K562 (cell line): ENCODE measurements around the gene BBLN. TPM values are rescaled to one million over a fixed set of nuclear protein-coding genes. Genes with fewer than 3 reads are reported as not detected.

Experiments
- ATAC-seq: fragments of 200-7000 bp; cut with Tn5 transposase; 3 replicates; pipeline ENCODE4 v1.9.1; 2020; ENCODE audit warnings: moderate library complexity
- BruUV-seq: library from RNA; stranded (reverse); fragments of 400-500 nt; replicated peaks from 2 replicates; lab custom pipeline; 2021; lab: Mats Ljungman, UMichigan
- CTCF ChIA-PET: fragments of 300-600 bp; formaldehyde crosslinking; extraction: SDS; loops from one replicate; lab custom pipeline; 2021; ENCODE audit warnings: low intra/inter-chr PET ratio; lab: Yijun Ruan, JAX
- POLR2A ChIA-PET: fragments of 300-600, 350-650 bp; sonication (Branson Sonifier 250); formaldehyde crosslinking; extraction: SDS; loops from one replicate; lab custom pipeline; 2021; ENCODE audit warnings: antibody characterized with exemption, inconsistent platforms; lab: Yijun Ruan, JAX
- DNase-seq, 4 experiments: peaks; one replicate each; pipeline versions ENCODE4 v3.0.0 to v3.0.0-alpha.2; 2011 to 2018; ENCODE audit warnings: low spot score in 3 of 4, mixed read lengths in 3 of 4; ENCODE audit errors: extremely low read depth in 1 of 4
- FAIRE-seq: peaks from 2 replicates; lab custom pipeline; 2011; peaks lifted over from hg19 to GRCh38; lab: Jason Lieb, UNC
- H2AFZ ChIP-seq: 2 replicates; pipeline ENCODE4 v1.6.0; 2011; ENCODE audit warnings: low read depth, low read length, control low read depth, inconsistent platforms
- H3K27ac ChIP-seq: fragments of 200-600 bp; 3 replicates; pipeline ENCODE4 v1.8.0; 2011; ENCODE audit warnings: low read depth, mild to moderate bottlenecking, control low read depth, inconsistent platforms, low read length, moderate library complexity, mixed read lengths; ENCODE audit errors: extremely low read depth
- H3K27me3 ChIP-seq, 2 experiments: fragments of 300-600 bp in 1 of 2; 2 replicates in 1 of 2; 3 replicates in 1 of 2; pipeline versions ENCODE4 v1.6.0 to v1.8.0; 2011; ENCODE audit warnings: inconsistent platforms in 2 of 2, low read length in 2 of 2, mild to moderate bottlenecking in 1 of 2, mixed read lengths in 1 of 2, moderate library complexity in 1 of 2; ENCODE audit not compliant: control insufficient read depth in 2 of 2, insufficient read depth in 2 of 2
- H3K36me3 ChIP-seq: fragments of 300-600 bp; 3 replicates; pipeline ENCODE4 v1.8.0; 2011; ENCODE audit warnings: mild to moderate bottlenecking, low read length, inconsistent platforms; ENCODE audit not compliant: control insufficient read depth, insufficient read depth
- H3K4me1 ChIP-seq, 2 experiments: fragments of 200-600 bp in 1 of 2; replicated peaks in 1 of 2; 2 replicates in 1 of 2; 3 replicates in 1 of 2; pipeline versions ENCODE4 v1.5.1 to v1.8.0; 2011; ENCODE audit warnings: inconsistent platforms in 2 of 2, low read length in 2 of 2, mild to moderate bottlenecking in 1 of 2, mixed read lengths in 1 of 2, moderate library complexity in 1 of 2; ENCODE audit not compliant: control insufficient read depth in 2 of 2, insufficient read depth in 2 of 2
- H3K4me2 ChIP-seq: 2 replicates; pipeline ENCODE4 v1.6.1; 2011; ENCODE audit warnings: low read length, control low read depth, inconsistent platforms, mixed read lengths; ENCODE audit not compliant: insufficient read depth
- H3K4me3 ChIP-seq: fragments of 200-600 bp; sonication (generic), shearing (Covaris generic); 2 replicates; pipeline ENCODE4 v1.5.1; 2016; ENCODE audit warnings: control low read depth, inconsistent platforms
- H3K79me2 ChIP-seq: fragments of 200-600 bp; 3 replicates; pipeline ENCODE4 v1.8.0; 2011; ENCODE audit warnings: low read length, inconsistent platforms; ENCODE audit not compliant: control insufficient read depth, insufficient read depth
- H3K9ac ChIP-seq, 2 experiments: 2 replicates each; pipeline versions ENCODE4 v1.6.0 to v1.6.1; 2011; ENCODE audit warnings: low read depth in 2 of 2, low read length in 2 of 2, control low read depth in 1 of 2, inconsistent platforms in 1 of 2, mild to moderate bottlenecking in 1 of 2, mixed read lengths in 1 of 2; ENCODE audit not compliant: insufficient read depth in 1 of 2
- H3K9me1 ChIP-seq: one replicate; pipeline ENCODE4 v1.6.0; 2011; ENCODE audit warnings: inconsistent platforms, mild to moderate bottlenecking, low read length, moderate library complexity; ENCODE audit not compliant: control insufficient read depth, insufficient read depth
- H3K9me3 ChIP-seq: replicated peaks from 2 replicates; pipeline ENCODE4 v1.5.1; 2011; ENCODE audit warnings: low read depth, low read length, inconsistent platforms; ENCODE audit not compliant: control insufficient read depth, insufficient read depth
- H4K20me1 ChIP-seq: replicated peaks from 2 replicates; pipeline ENCODE4 v1.6.1; 2011; ENCODE audit warnings: low read length, inconsistent platforms, mixed read lengths; ENCODE audit not compliant: control insufficient read depth, insufficient read depth
- CEBPB ChIP-seq: fragments of 450-650 bp; IDR thresholded peaks from 2 replicates; pipeline ENCODE4 v1.6.1; 2016; ENCODE audit warnings: missing genetic modification characterization, missing compliant biosample characterization
- DNMT1 ChIP-seq: fragments of 450-650 bp; IDR thresholded peaks from 2 replicates; pipeline ENCODE4 v1.6.1; 2016; ENCODE audit warnings: antibody characterized with exemption, mild to moderate bottlenecking
- RBFOX2 ChIP-seq: fragments of 200-400 bp; formaldehyde crosslinking; IDR thresholded peaks from 2 replicates; pipeline ENCODE4 v1.6.1; 2017; ENCODE audit warnings: low read depth, mild to moderate bottlenecking, low read length, moderate library complexity
- SMARCA5 ChIP-seq: fragments of 450-650 bp; IDR thresholded peaks from 2 replicates; pipeline ENCODE4 v1.6.1; 2016
- STAG1 ChIP-seq: sonication (generic); formaldehyde crosslinking; IDR thresholded peaks from 2 replicates; pipeline ENCODE4 v1.5.0; 2020; ENCODE audit warnings: missing genetic modification reagents, borderline replicate concordance
- TBL1XR1 ChIP-seq, 2 experiments: IDR thresholded peaks; 2 replicates each; pipeline ENCODE4 v1.6.1; 2012; ENCODE audit warnings: improper control_type of control experiment in 2 of 2, low read length in 2 of 2, mild to moderate bottlenecking in 1 of 2
- ZFP36 ChIP-seq: fragments of 150-350 bp; IDR thresholded peaks from 2 replicates; pipeline ENCODE4 v1.6.1; 2018; ENCODE audit warnings: low read length, low read depth; ENCODE audit not compliant: partially characterized antibody
- ZNF140 ChIP-seq: fragments of 250-450 bp; sonication (Bioruptor Pico); IDR thresholded peaks from 2 replicates; pipeline ENCODE4 v1.8.0; 2021; ENCODE audit warnings: moderate library complexity, mild to moderate bottlenecking, inconsistent platforms
- whole genome bisulfite sequencing: fragments of 100-300 bp; shearing (Covaris generic); methylation state at CpG from one replicate; pipeline ENCODE4 v1.1.6; 2016; ENCODE audit warnings: low coverage, mixed read lengths; ENCODE audit not compliant: insufficient coverage; ENCODE audit errors: missing lambda C conversion rate; 5-methylcytosine and 5-hydroxymethylcytosine counted together
- in situ Hi-C: fragments of 300-500 bp; cut with MboI; formaldehyde crosslinking; loops from 4 replicates; pipeline ENCODE4 v1.15.0; 2018; ENCODE audit warnings: inconsistent platforms, mixed read lengths
- intact Hi-C: fragments of 100-400 bp; cut with micrococcal nuclease; formaldehyde crosslinking; loops from 2 replicates; pipeline ENCODE4 v1.14.2; 2022
- polyA plus RNA-seq, 8 experiments: library from polyadenylated mRNA; depleted of rRNA in 4 of 8; stranded (reverse) in 5 of 8; unstranded in 3 of 8; fragments of >200 nt; fragmentation: Nextera tagmentation in 2 of 8; fragmentation: Illumina TruSeq in 1 of 8; extraction: Ambion mirVana in 2 of 8; extraction: Trizol in 1 of 8; gene quantifications; 2 replicates each; pipeline versions ENCODE4 v1.2.1 to v1.2.3, GENCODE V29; 2011 to 2014; ENCODE audit warnings: inconsistent platforms in 1 of 8, missing spikeins in 1 of 8
- total RNA-seq, 7 experiments: library from RNA; depleted of rRNA in 6 of 7; stranded (reverse); fragments of >200 nt in 6 of 7; fragmentation: Illumina TruSeq in 2 of 7; extraction: Trizol in 2 of 7; gene quantifications; 2 replicates each; pipeline versions ENCODE4 v1.2.1 to v1.2.3, GENCODE V29; 2011 to 2021; ENCODE audit warnings: low replicate concordance in 1 of 7
- TF ChIP-seq, protein P1 (sequence below): fragments of 450-650 bp; IDR thresholded peaks from 2 replicates; pipeline ENCODE4 v1.6.1; 2014; ENCODE audit warnings: low read depth, mild to moderate bottlenecking, moderate library complexity, borderline replicate concordance
- TF ChIP-seq, protein P2 (sequence below): conservative IDR thresholded peaks from 2 replicates; pipeline ENCODE4 v1.6.1; 2011; ENCODE audit warnings: low read depth, mild to moderate bottlenecking, low read length; ENCODE audit not compliant: control insufficient read depth
- TF ChIP-seq, protein P3 (sequence below): sonication (generic); formaldehyde crosslinking; IDR thresholded peaks from 2 replicates; pipeline ENCODE4 v1.8.1; 2023; ENCODE audit warnings: mild to moderate bottlenecking, missing genetic modification reagents
- TF ChIP-seq, protein P4 (sequence below): fragments of 250-450 bp; sonication (Bioruptor Pico); IDR thresholded peaks from 2 replicates; pipeline ENCODE4 v1.4.0; 2020; ENCODE audit warnings: mild to moderate bottlenecking
- TF ChIP-seq, protein P5 (sequence below): fragments of 450-650 bp; IDR thresholded peaks from 2 replicates; pipeline ENCODE4 v1.6.1; 2017; ENCODE audit warnings: mild to moderate bottlenecking, moderate library complexity

The BBLN gene
- total and polyA plus RNA-seq, 9 of the 15 experiments (the other 6 are each of a cell fraction or from before 2014, with no cell fraction given) = 4.2 to 331 (median 87.1) TPM

DNA sequence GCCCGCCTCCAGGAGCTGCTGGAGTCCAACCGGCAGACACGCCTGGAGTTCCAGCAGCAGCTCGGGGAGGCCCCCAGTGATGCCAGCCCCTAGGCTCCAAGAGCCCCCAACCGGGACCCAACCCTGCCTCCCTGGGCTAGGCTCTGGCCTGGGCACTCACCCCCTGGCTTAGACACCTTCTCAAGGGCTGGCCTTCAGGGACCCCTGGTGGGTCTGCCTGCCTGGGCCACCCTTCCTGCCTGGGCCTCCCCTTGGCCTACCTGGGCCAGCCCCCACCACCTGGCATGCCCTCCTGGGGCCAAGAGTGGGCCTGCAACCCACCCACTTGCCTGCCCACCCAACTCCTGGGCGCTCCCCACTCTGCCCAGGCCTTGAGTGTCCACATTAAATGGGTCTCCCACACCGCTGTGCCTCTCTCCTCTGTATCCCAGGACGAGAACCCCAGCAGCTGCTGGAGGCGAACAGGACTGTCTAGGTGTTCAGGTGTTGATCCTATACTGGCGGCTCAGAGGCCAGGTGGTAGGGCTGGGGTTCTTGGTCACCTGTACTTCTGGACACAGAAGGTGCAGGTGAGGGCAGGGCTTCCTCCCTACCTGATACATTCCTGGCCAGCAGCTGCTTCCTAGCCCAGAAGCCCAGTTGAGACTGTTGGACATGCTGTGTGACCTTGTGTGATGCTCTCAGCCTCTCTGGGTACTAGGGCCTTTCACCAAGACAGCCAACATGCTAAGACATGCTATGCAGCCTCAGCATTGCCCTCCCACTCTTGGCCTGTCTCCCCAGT lies 3.6 kb downstream of the BBLN start:
- POLR2A ChIA-PET = interaction anchor here (0.5 to 11.0 kb wide), 8 partner anchors 11 to 183 kb away, joined by 3 to 155 read pairs (median 6); partner anchors contain the start of genes CIZ1 and EEIG1
- no TSS peak for BruUV-seq
- peak; percentile 58 for TF ChIP-seq RBFOX2
- TF ChIP-seq, protein P1, sequence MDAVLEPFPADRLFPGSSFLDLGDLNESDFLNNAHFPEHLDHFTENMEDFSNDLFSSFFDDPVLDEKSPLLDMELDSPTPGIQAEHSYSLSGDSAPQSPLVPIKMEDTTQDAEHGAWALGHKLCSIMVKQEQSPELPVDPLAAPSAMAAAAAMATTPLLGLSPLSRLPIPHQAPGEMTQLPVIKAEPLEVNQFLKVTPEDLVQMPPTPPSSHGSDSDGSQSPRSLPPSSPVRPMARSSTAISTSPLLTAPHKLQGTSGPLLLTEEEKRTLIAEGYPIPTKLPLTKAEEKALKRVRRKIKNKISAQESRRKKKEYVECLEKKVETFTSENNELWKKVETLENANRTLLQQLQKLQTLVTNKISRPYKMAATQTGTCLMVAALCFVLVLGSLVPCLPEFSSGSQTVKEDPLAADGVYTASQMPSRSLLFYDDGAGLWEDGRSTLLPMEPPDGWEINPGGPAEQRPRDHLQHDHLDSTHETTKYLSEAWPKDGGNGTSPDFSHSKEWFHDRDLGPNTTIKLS = no peak
- TF ChIP-seq CEBPB (tag) = no peak
- TF ChIP-seq, protein P2, sequence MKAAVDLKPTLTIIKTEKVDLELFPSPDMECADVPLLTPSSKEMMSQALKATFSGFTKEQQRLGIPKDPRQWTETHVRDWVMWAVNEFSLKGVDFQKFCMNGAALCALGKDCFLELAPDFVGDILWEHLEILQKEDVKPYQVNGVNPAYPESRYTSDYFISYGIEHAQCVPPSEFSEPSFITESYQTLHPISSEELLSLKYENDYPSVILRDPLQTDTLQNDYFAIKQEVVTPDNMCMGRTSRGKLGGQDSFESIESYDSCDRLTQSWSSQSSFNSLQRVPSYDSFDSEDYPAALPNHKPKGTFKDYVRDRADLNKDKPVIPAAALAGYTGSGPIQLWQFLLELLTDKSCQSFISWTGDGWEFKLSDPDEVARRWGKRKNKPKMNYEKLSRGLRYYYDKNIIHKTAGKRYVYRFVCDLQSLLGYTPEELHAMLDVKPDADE = 0 out of 2 replicates have a peak, but pooled peaks have one; percentile 29
- no peak for TF ChIP-seq DNMT1
- no peak for TF ChIP-seq ZNF140 (CRISPR knock-in tag)
- TF ChIP-seq, protein P3, sequence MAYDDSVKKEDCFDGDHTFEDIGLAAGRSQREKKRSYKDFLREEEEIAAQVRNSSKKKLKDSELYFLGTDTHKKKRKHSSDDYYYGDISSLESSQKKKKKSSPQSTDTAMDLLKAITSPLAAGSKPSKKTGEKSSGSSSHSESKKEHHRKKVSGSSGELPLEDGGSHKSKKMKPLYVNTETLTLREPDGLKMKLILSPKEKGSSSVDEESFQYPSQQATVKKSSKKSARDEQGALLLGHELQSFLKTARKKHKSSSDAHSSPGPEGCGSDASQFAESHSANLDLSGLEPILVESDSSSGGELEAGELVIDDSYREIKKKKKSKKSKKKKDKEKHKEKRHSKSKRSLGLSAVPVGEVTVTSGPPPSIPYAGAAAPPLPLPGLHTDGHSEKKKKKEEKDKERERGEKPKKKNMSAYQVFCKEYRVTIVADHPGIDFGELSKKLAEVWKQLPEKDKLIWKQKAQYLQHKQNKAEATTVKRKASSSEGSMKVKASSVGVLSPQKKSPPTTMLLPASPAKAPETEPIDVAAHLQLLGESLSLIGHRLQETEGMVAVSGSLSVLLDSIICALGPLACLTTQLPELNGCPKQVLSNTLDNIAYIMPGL (CRISPR knock-in tag) = 0 out of 2 replicates have a peak, but pooled peaks have one; percentile 48
- TF ChIP-seq STAG1 (CRISPR knock-in tag) = no peak
- TF ChIP-seq SMARCA5 = peak; percentile 64; the same call in 1 of the 2 replicates
- TF ChIP-seq ZFP36 = peak; percentile 90
- TF ChIP-seq, protein P4, sequence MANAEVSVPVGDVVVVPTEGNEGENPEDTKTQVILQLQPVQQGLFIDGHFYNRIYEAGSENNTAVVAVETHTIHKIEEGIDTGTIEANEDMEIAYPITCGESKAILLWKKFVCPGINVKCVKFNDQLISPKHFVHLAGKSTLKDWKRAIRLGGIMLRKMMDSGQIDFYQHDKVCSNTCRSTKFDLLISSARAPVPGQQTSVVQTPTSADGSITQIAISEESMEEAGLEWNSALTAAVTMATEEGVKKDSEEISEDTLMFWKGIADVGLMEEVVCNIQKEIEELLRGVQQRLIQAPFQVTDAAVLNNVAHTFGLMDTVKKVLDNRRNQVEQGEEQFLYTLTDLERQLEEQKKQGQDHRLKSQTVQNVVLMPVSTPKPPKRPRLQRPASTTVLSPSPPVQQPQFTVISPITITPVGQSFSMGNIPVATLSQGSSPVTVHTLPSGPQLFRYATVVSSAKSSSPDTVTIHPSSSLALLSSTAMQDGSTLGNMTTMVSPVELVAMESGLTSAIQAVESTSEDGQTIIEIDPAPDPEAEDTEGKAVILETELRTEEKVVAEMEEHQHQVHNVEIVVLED (CRISPR knock-in tag) = no peak
- TF ChIP-seq, protein P5, sequence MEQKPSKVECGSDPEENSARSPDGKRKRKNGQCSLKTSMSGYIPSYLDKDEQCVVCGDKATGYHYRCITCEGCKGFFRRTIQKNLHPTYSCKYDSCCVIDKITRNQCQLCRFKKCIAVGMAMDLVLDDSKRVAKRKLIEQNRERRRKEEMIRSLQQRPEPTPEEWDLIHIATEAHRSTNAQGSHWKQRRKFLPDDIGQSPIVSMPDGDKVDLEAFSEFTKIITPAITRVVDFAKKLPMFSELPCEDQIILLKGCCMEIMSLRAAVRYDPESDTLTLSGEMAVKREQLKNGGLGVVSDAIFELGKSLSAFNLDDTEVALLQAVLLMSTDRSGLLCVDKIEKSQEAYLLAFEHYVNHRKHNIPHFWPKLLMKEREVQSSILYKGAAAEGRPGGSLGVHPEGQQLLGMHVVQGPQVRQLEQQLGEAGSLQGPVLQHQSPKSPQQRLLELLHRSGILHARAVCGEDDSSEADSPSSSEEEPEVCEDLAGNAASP = no peak
- no peak for TF ChIP-seq TBL1XR1 (IDR thresholded peaks at IDR 0.05; ENCODE audit: low read length in 2 of 2)

More for the DNA sequence above, 3.6 kb downstream of the BBLN start:
- Histone ChIP-seq H3K9ac (peak overlapping the region in 1 of 2 experiments; percentile 75; a peak in 2 of 4 replicates), H3K9me1 (no peaks in the 10 kb centered on the region), H3K27ac (peak overlapping the region; percentile 30; the same call in 1 of the 3 replicates), H3K36me3 (peaks cover 63% of the 10 kb centered on the region), H2AFZ (no peak overlapping the region), H3K4me3 (no peak overlapping the region), H3K79me2 (peaks cover 27% of the 10 kb centered on the region), H3K4me1 (peaks cover 10 to 49% of the 10 kb centered on the region in 2 experiments), H3K4me2 (no peak overlapping the region), H3K9me3 (no peaks in the 10 kb centered on the region), H3K27me3 (no peaks in the 10 kb centered on the region), H4K20me1 (peaks cover 20% of the 10 kb centered on the region; the same call in 1 of the 2 replicates)
- FAIRE-seq (no peak), ATAC-seq (no peak), DNase-seq (no peak)
- intact Hi-C loops = loop anchor here (5.0 kb wide), 1 partner anchor 44 kb away; no protein-coding TSS in a partner anchor
- in situ Hi-C loops = no loop called here
- WGBS = 94% methylated on average over 10 of the region's 10 CpGs
- CTCF ChIA-PET = no interaction called here
